ENCODE measurements around the gene EFCAB10. TPM values are rescaled to one million over a fixed set of nuclear protein-coding genes. Genes with fewer than 3 reads are reported as not detected.

The EFCAB10 gene, protein sequence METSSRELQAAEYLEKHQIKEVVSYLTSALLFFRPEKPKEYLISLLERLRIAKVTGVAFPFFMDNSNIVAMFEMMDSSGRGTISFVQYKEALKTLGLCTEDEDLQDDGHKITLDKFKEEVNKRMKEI
- total RNA-seq, result not detected
- long read RNA-seq, partial matches to known transcripts, result 0 of 1 reads
- long read RNA-seq, other reads (novel, unspliced or antisense), result 1 of 1 reads

- DNase-seq (peak; percentile 71), ATAC-seq (peak; percentile 59)
- intact Hi-C loops (cut with micrococcal nuclease), result no loop called here
Measured at GRCh38 chr7:105581066-105581811, at the start of gene EFCAB10. Gene EFCAB10 (minus strand): TSS chr7:105581493. CDS start chr7:105581463, 30 bp downstream.

DNA sequence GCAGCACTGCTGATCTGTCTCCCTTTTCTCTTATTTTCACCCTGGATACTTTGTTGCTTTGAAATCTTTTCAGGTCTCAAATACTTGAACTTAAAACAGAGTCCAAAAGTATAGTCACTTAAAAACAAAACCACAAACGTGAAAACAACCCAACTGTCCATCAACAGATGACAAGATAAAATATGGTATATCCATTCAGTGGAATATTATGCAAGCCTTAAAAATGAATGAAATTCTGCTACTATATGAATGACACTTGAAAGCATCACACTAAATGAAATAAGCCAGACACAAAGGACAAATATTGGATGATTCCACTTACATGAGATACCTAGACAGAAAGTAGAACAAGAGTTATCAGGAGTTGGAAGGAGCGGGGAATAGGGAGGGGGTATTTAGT, 44.7 kb upstream of the EFCAB10 start:
- intact Hi-C loops (cut with micrococcal nuclease), result no loop called here
- ATAC-seq (no peak), DNase-seq (no peak)

DNA sequence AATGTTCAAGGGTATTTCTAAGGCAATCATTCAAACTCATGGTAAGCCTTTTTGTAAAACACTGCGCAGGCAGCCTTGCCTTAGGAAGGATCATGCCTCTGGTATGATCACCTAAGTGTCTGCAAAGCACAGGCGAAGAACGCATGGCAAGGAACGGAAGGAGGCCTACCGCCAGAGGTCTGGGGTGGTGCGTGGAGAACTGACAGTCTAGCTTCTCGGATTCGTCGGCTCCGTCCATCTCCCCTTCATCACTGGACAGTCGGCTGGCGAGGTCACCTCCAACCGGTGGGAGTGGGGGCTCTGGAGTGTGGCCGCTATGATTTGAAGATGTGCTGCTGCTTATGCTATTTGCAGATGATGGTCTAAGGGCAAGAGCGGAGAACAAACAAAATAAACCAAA, 42.6 kb upstream of the EFCAB10 start:
- DNase-seq (no peak), ATAC-seq (no peak)
- intact Hi-C loops (cut with micrococcal nuclease), result no loop called here

DNA sequence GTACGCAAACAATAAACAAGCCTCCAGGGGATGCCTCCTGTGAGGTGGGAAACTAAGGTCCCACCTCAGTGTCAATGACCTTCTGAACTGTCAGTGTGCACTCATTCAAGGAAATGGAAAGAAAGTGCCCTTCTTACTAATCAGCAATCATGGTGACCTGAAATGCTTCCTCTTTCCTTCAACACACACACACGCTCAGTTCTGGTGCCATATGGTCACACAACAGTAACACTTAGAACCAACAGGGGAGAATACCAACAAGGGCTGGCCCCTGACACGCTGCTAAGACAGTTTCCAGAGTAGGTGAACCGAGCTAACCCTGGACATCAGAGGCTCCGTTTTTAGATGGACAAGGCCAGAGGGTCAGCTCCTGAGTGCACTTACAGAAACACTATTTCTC, 42.1 kb upstream of the EFCAB10 start:
- ATAC-seq (no peak), DNase-seq (no peak)
- intact Hi-C loops (cut with micrococcal nuclease), result no loop called here

GRCh38 chr7:105622106-105622731, 40.9 kb upstream of the EFCAB10 start:
- ATAC-seq (no peak), DNase-seq (no peak)
- intact Hi-C loops (cut with micrococcal nuclease), result no loop called here

- ATAC-seq, result peak; percentile 93
- intact Hi-C loops (cut with micrococcal nuclease), result no loop called here
- peak; percentile 67 for DNase-seq
Measured at GRCh38 chr7:105621617-105622016, 40.3 kb upstream of the EFCAB10 start.

DNA sequence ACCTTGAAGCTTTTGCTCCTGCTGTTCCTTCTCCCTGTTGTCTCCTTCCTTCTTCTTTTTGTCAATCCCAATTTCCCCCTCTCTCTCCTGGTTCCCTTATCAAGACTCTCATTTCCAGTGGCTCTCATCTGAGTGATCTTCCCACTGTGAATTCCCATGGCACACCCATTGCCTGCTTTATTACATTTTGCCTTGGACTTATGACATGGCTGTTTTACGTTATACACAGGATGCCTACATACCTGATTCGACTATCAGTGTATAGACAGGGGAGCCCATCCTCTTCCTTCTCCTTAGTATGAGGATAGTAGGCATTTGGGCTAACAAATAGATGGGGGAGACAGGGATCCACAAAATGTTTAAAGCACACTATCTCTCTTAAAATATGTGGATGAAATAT, 39.9 kb upstream of the EFCAB10 start:
- no peak for DNase-seq
- ATAC-seq, result no peak
- intact Hi-C loops (cut with micrococcal nuclease), result no loop called here

DNA sequence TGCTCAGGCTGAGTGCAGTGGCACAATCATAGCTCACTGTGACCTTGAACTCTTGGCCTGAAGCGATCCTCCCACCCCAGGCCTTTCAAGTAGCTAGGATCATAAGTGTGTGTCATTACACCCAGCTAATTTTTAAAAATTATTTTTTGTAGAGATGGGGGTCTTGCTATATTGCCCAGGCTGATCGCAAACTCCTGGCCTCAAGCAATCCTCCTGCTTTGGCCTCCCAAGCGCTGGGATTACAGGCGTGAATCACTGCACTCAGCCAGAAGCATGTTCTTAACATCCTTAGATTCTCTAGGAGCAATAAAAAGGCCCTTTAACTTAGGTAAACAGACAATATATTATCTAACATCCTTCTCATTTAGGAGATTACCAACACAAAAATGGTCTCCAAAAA, 38.3 kb upstream of the EFCAB10 start:
- intact Hi-C loops (cut with micrococcal nuclease), result no loop called here
- no peak for DNase-seq
- no peak for ATAC-seq

GRCh38 chr7:105618016-105618296, 36.7 kb upstream of the EFCAB10 start:
- intact Hi-C loops (cut with micrococcal nuclease), result no loop called here
- DNase-seq (no peak), ATAC-seq (no peak)

- ATAC-seq (peak; percentile 44), DNase-seq (no peak)
- intact Hi-C loops (cut with micrococcal nuclease), result no loop called here
Measured at GRCh38 chr7:105617280-105618015, 36.2 kb upstream of the EFCAB10 start.

DNA sequence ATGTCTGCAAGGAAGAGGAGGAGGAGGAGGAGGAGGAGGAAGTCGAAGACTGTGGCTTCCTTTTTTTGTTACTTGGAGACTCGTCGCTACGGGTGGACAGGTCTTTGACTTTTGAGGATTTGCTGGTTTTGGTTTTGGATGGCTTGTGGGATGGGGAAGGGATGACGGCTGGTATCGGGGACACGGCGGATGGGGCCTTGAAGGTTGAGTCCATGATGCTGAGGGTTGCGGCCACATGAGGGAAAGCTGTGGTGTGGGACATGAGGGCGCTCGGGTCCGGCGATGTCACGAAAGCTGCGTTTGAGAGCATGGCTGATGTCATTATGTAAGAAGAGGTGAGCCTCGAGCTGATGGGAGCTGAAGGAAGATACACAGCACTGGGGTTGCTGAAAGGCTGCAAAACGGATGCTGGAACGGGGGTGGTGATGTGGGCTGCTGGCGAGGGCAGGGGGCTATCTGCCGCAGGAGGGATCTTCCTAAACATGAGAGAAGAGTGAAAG, 33.1 kb upstream of the EFCAB10 start:
- ATAC-seq (no peak), DNase-seq (no peak)
- intact Hi-C loops (cut with micrococcal nuclease), result no loop called here

DNA sequence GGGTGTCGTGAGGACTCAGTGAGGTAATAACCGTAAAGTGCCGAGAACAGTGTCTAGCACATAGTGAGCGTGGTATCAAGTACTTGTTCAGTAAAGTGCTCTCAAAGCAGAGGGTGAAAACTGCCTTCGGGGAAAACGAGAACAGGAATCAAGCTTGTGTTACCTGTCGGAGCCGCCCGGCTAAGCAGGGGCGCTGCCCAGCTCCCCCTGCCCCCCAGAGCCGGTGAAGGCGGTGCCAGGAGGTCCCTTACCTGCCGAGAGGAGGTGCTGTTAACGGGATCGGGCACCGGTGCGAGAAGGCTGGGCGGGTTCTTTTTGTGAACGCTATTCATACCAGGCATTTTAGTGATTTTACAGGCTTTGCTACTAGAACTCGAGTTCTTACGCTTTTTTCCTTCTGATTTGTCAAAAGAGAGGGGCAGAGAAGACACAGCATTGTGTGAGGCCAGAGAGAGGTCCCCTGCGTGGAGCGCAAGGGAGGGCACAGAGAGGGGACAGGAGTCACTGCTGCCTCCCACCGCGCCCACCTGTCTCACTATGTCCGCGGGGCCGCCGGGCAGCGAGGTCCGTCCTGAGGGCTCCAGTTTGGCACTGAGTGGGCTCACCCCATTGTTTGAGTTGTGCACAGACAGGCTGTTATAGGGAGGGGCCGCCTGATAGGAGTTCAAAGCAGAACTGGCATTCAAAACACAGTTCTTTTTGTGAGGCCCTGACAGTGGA, 32.5 kb upstream of the EFCAB10 start:
- DNase-seq, result no peak
- intact Hi-C loops (cut with micrococcal nuclease), result no loop called here
- no peak for ATAC-seq

GRCh38 chr7:105612806-105613205, 31.5 kb upstream of the EFCAB10 start:
- ATAC-seq (no peak), DNase-seq (no peak)
- intact Hi-C loops (cut with micrococcal nuclease), result no loop called here

DNA sequence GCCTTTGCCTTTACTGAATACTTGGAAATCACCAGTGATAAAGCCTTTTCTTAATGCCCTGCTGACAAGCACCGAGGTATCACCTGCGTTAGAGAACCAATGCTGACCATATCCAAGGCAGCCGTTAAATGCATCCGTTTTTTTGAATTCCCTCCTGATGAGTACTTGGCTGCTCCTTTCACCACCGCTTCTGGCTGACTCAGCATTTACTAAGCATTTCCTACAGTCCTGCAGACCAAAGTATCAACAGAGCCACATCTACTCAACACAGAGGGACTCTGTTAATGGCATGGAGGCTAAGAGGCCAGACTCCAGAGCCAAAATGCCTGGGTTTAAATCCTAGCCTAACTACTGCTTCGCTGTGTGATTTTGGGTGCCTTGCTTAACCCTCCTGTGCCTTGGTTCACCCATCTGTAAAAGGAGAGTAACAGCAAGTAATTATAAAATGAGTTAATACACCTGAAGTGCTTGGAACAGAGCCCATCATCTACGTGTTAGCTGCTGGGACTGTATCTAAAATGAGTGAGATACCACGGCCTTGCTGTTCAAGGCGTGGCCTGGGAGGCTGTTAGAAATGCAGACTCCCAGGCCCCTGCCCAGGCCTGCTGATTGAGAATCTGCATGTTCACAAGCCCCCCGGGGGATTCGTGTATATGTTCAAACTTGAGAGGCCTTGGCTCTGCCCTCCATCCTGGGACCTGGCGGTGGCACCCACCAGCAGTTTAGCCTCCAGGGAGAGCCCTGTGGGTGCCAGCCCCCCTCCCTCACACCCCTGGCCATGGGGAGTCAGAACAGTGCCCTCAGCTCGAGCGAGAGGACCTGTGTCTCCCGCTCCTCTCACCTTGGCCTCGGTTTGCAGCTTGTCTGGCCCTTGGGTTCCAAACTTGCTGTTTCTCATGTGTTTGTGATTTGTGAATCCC, 30.8 kb upstream of the EFCAB10 start:
- DNase-seq, result no peak
- no peak for ATAC-seq

DNA sequence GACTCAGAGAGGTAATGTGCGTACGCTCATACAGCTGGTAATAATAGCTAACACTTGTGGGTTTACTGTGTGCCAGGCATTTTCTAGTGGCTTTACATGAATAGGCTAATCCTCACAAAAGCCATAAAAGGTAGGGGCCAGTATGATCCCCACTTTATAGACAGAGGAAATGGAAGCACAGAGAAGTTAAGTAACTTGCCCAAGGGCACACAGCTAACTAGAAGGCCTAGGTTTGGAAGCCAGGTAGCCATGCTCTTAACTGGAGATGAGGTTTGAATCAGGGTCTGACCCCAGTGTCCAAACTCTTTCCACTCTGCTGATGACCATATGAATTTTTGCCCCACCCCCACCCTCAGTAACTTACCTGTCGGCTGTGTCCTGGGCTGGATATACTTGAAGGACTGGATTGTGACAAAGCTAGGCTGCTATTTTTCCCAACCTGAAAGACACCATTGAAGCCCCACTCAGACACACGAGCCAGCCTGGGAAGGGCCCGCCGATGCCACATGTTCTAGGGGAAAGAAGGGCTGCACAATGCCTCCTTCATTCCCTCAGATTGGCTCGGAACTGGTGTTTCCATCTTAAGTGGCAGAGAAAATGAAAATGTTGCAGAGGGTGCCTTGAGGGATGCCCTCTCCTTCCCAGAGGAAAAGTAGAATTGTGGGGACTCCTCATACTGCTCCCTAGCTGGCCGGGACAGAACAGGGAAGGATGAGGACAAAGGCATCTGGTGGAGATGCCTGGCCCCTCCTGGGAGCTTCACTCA, 29.1 kb upstream of the EFCAB10 start:
- ATAC-seq (no peak), DNase-seq (no peak)
- intact Hi-C loops (cut with micrococcal nuclease), result no loop called here

More for the DNA sequence above, 30.8 kb upstream of the EFCAB10 start:
- intact Hi-C loops (cut with micrococcal nuclease), result no loop called here

DNA sequence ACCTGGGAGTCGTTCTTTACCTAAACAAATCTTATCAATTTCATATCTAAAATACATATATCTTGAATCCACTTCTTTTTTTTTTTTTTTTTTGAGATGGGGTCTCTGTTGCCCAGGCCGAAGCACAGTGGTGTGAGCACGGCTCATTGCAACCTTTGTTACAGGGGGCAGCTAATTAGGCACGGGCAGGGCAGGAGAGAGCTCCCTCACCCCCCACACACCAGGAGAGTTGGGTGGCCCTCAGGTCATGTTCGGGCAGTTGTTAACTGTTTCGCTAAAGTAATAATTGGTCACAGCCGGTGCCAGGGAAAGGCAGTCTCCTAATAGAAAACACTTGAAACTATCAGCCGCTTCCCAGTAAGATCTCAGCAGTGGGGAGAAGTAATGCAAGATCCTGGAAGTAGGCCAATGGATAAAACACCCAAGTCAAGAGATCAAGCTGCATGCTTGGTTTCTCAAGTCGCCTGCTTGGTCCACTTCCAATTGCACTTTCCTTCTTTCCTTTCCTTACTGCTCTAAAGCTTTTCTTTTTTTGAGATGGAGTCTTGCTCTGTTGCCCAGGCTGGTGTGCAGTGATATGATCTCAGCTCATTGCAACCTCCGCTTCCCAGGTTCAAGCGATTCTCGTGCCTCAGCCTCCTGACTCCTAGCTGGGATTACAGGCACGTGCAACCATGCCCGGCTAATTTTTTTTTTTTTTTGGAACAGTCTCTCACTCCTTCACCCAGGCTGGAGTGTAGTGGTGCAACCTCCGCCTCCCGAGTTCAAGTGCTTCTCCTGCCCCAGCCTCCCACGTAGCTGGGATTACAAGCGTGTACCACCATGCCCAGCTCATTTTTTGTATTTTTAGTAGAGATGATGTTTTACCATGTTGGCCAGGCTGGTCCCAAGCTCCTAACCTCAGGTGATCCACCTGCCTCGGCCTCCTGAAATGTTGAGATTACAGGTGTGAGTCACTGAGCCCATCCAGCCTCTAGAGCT, 21.3 kb upstream of the EFCAB10 start:
- DNase-seq (no peak), ATAC-seq (no peak)
- intact Hi-C loops (cut with micrococcal nuclease), result no loop called here

All from left ventricle myocardium superior (tissue), 1 donor.